ENCODE measurements around the gene ANAPC15.

ANAPC15 gene

DNA sequence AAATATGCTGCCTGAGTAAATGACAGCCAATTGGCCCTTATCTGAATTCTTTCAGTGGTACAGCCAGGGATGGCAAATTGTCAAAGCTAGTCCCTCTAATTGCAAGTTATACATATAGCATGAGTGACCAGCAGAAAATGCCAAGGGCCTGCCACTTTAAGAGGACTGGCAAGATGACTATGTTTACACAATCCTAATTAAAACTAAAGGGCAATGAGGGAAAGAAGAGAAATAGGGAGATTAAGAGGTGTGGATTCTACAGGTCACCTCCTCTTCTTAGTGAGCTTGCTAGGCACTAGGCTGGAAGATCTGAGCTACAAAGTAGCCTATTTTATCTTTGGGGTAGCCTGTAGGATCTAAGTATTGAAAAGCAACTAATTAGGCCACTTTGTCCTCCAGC, 45.6 kb downstream of the ANAPC15 start:
- Histone ChIP-seq H3K4me3 (ENCODE audit: low read depth, low read length) (no peak overlapping the region), H3K9me3 (ENCODE audit: control insufficient read depth, insufficient read depth, low read length) (no peaks in the 10 kb centered on the region), H3K9ac (ENCODE audit: low read depth, low read length) (no peak overlapping the region), H3K36me3 (ENCODE audit: control insufficient read depth, insufficient read depth, low read length) (peaks cover under 1% of the 10 kb centered on the region), H3K4me1 (ENCODE audit: control insufficient read depth, insufficient read depth, low read length) (no peaks in the 10 kb centered on the region), H3K27me3 (ENCODE audit: control insufficient read depth, insufficient read depth, low read length) (no peaks in the 10 kb centered on the region)

DNA sequence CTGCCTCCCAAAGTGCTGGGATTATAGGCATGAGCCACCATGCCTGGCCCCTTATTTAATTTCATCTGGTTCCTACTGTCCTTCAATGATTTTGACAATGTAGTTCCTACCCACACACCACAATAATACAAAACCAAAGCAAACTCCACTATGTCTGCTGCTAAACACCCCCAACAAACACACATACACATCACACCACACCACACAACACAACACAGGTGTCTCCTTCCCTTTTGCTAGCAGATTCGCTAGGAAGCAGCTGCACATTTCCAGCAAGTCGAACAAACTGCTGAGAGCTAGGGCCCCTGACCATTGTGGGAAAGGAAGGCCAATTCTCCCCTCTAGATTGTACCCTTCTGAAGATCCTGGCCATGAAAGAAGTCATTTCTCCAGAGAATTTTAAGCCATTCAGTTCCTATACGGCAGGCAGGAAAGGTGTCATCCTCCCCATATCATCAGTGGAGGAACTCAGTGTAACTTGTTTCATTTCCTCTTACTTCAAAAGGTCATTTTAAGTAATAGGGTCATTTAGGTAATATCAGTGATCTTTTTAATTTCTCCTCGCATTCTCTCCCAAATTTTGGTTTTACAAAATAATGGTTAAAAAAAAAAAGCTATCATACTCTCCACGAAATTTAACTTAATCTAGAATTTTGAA, 50.6 kb downstream of the ANAPC15 start:
- Histone ChIP-seq H3K9me3 (ENCODE audit: control insufficient read depth, insufficient read depth, low read length) (no peaks in the 10 kb centered on the region), H3K9ac (ENCODE audit: low read depth, low read length) (no peak overlapping the region), H3K4me1 (ENCODE audit: control insufficient read depth, insufficient read depth, low read length) (no peaks in the 10 kb centered on the region), H3K36me3 (ENCODE audit: control insufficient read depth, insufficient read depth, low read length) (peaks cover 3% of the 10 kb centered on the region), H3K4me3 (ENCODE audit: low read depth, low read length) (no peak overlapping the region), H3K27me3 (ENCODE audit: control insufficient read depth, insufficient read depth, low read length) (no peaks in the 10 kb centered on the region)

Data from iPS-15b (cell line).